GM19099 (cell line): ENCODE results near the gene POPDC2.

Source experiments
- POLR2A ChIP-seq: IDR thresholded peaks from 3 replicates; pipeline ENCODE4 v1.6.1; 2011; ENCODE audit warnings: low read depth; ENCODE audit not compliant: insufficient read length; ENCODE audit errors: extremely low read depth

Gene POPDC2

GRCh38 chr3:119652306-119653033 lies 7.9 kb downstream of the POPDC2 start:
- TF ChIP-seq POLR2A: no peak

GRCh38 chr3:119649761-119650160 lies 10.6 kb downstream of the POPDC2 start:
- no peak for TF ChIP-seq POLR2A

- TF ChIP-seq POLR2A: no peak
These were observed 12.4 kb downstream of the POPDC2 start for GRCh38 chr3:119647843-119648575.

- no peak for TF ChIP-seq POLR2A
These were observed 13.2 kb downstream of the POPDC2 start for GRCh38 chr3:119647171-119647570.

GRCh38 chr3:119645813-119646212 lies 14.6 kb downstream of the POPDC2 start:
- no peak for TF ChIP-seq POLR2A

- TF ChIP-seq POLR2A: no peak
These were observed 15.9 kb downstream of the POPDC2 start for GRCh38 chr3:119644481-119644880.

- TF ChIP-seq POLR2A: no peak
These were observed 16.9 kb downstream of the POPDC2 start for GRCh38 chr3:119643528-119643927.

- no peak for TF ChIP-seq POLR2A
These were observed 17.5 kb downstream of the POPDC2 start for GRCh38 chr3:119642746-119643473.

GRCh38 chr3:119641416-119641815 lies 19.0 kb downstream of the POPDC2 start:
- TF ChIP-seq POLR2A: no peak

GRCh38 chr3:119639494-119640350 lies 20.7 kb downstream of the POPDC2 start:
- TF ChIP-seq POLR2A: no peak

GRCh38 chr3:119637679-119638477 lies 22.5 kb downstream of the POPDC2 start:
- peak; percentile 18 for TF ChIP-seq POLR2A

GRCh38 chr3:119636891-119637611 lies 23.3 kb downstream of the POPDC2 start:
- no peak for TF ChIP-seq POLR2A

- TF ChIP-seq POLR2A: no peak
These were observed 24.1 kb downstream of the POPDC2 start for GRCh38 chr3:119636249-119636648.
